K562 (cell line): ENCODE data around the gene DPF1. TPM values are rescaled to one million over a fixed set of nuclear protein-coding genes. Genes with fewer than 3 reads are reported as not detected.
A peak's percentile ranks its signal among the peaks of the same experiment; 100 is the strongest.

ENCODE experiments used
- ATAC-seq: fragments of 200-7000 bp; cut with Tn5 transposase; 3 replicates; pipeline ENCODE4 v1.9.1; 2020; ENCODE audit warnings: moderate library complexity
- BruUV-seq: library from RNA; stranded (reverse); fragments of 400-500 nt; replicated peaks from 2 replicates; lab custom pipeline; 2021; lab: Mats Ljungman, UMichigan
- CTCF ChIA-PET: fragments of 300-600 bp; formaldehyde crosslinking; extraction: SDS; loops from one replicate; lab custom pipeline; 2021; ENCODE audit warnings: low intra/inter-chr PET ratio; lab: Yijun Ruan, JAX
- POLR2A ChIA-PET: fragments of 300-600, 350-650 bp; sonication (Branson Sonifier 250); formaldehyde crosslinking; extraction: SDS; loops from one replicate; lab custom pipeline; 2021; ENCODE audit warnings: antibody characterized with exemption, inconsistent platforms; lab: Yijun Ruan, JAX
- DNase-seq, 4 experiments: peaks; one replicate each; pipeline versions ENCODE4 v3.0.0 to v3.0.0-alpha.2; 2011 to 2018; ENCODE audit warnings: low spot score in 3 of 4, mixed read lengths in 3 of 4; ENCODE audit errors: extremely low read depth in 1 of 4
- FAIRE-seq: peaks from 2 replicates; lab custom pipeline; 2011; peaks lifted over from hg19 to GRCh38; lab: Jason Lieb, UNC
- H2AFZ ChIP-seq: 2 replicates; pipeline ENCODE4 v1.6.0; 2011; ENCODE audit warnings: low read depth, low read length, control low read depth, inconsistent platforms
- H3K27ac ChIP-seq: fragments of 200-600 bp; 3 replicates; pipeline ENCODE4 v1.8.0; 2011; ENCODE audit warnings: low read depth, mild to moderate bottlenecking, control low read depth, inconsistent platforms, low read length, moderate library complexity, mixed read lengths; ENCODE audit errors: extremely low read depth
- H3K27me3 ChIP-seq, 2 experiments: fragments of 300-600 bp in 1 of 2; 2 replicates in 1 of 2; 3 replicates in 1 of 2; pipeline versions ENCODE4 v1.6.0 to v1.8.0; 2011; ENCODE audit warnings: inconsistent platforms in 2 of 2, low read length in 2 of 2, mild to moderate bottlenecking in 1 of 2, mixed read lengths in 1 of 2, moderate library complexity in 1 of 2; ENCODE audit not compliant: control insufficient read depth in 2 of 2, insufficient read depth in 2 of 2
- H3K36me3 ChIP-seq: fragments of 300-600 bp; 3 replicates; pipeline ENCODE4 v1.8.0; 2011; ENCODE audit warnings: mild to moderate bottlenecking, low read length, inconsistent platforms; ENCODE audit not compliant: control insufficient read depth, insufficient read depth
- H3K4me1 ChIP-seq, 2 experiments: fragments of 200-600 bp in 1 of 2; replicated peaks in 1 of 2; 2 replicates in 1 of 2; 3 replicates in 1 of 2; pipeline versions ENCODE4 v1.5.1 to v1.8.0; 2011; ENCODE audit warnings: inconsistent platforms in 2 of 2, low read length in 2 of 2, mild to moderate bottlenecking in 1 of 2, mixed read lengths in 1 of 2, moderate library complexity in 1 of 2; ENCODE audit not compliant: control insufficient read depth in 2 of 2, insufficient read depth in 2 of 2
- H3K4me2 ChIP-seq: 2 replicates; pipeline ENCODE4 v1.6.1; 2011; ENCODE audit warnings: low read length, control low read depth, inconsistent platforms, mixed read lengths; ENCODE audit not compliant: insufficient read depth
- H3K4me3 ChIP-seq: fragments of 200-600 bp; sonication (generic), shearing (Covaris generic); 2 replicates; pipeline ENCODE4 v1.5.1; 2016; ENCODE audit warnings: control low read depth, inconsistent platforms
- H3K79me2 ChIP-seq: fragments of 200-600 bp; 3 replicates; pipeline ENCODE4 v1.8.0; 2011; ENCODE audit warnings: low read length, inconsistent platforms; ENCODE audit not compliant: control insufficient read depth, insufficient read depth
- H3K9ac ChIP-seq, 2 experiments: 2 replicates each; pipeline versions ENCODE4 v1.6.0 to v1.6.1; 2011; ENCODE audit warnings: low read depth in 2 of 2, low read length in 2 of 2, control low read depth in 1 of 2, inconsistent platforms in 1 of 2, mild to moderate bottlenecking in 1 of 2, mixed read lengths in 1 of 2; ENCODE audit not compliant: insufficient read depth in 1 of 2
- H3K9me1 ChIP-seq: one replicate; pipeline ENCODE4 v1.6.0; 2011; ENCODE audit warnings: inconsistent platforms, mild to moderate bottlenecking, low read length, moderate library complexity; ENCODE audit not compliant: control insufficient read depth, insufficient read depth
- H3K9me3 ChIP-seq: replicated peaks from 2 replicates; pipeline ENCODE4 v1.5.1; 2011; ENCODE audit warnings: low read depth, low read length, inconsistent platforms; ENCODE audit not compliant: control insufficient read depth, insufficient read depth
- H4K20me1 ChIP-seq: replicated peaks from 2 replicates; pipeline ENCODE4 v1.6.1; 2011; ENCODE audit warnings: low read length, inconsistent platforms, mixed read lengths; ENCODE audit not compliant: control insufficient read depth, insufficient read depth
- BCOR ChIP-seq: fragments of 450-650 bp; IDR thresholded peaks from 2 replicates; pipeline ENCODE4 v1.6.1; 2016
- EGR1 ChIP-seq: fragments of 450-650 bp; conservative IDR thresholded peaks from 2 replicates; pipeline ENCODE4 v1.6.1; 2017; ENCODE audit warnings: mild to moderate bottlenecking
- HDAC2 ChIP-seq: fragments of 450-650 bp; IDR thresholded peaks from 2 replicates; pipeline ENCODE4 v1.6.1; 2016; ENCODE audit warnings: mild to moderate bottlenecking
- KDM1A ChIP-seq, 2 experiments: fragments of 450-650 bp; IDR thresholded peaks; 2 replicates each; pipeline ENCODE4 v1.6.1; 2016; ENCODE audit warnings: mild to moderate bottlenecking in 2 of 2
- MEF2A ChIP-seq: IDR thresholded peaks from 2 replicates; pipeline ENCODE4 v1.6.1; 2011; ENCODE audit warnings: low read depth, mild to moderate bottlenecking, low read length, moderate library complexity; ENCODE audit not compliant: control insufficient read depth
- MXI1 ChIP-seq: IDR thresholded peaks from 2 replicates; pipeline ENCODE4 v1.6.1; 2011; ENCODE audit warnings: low read depth, mild to moderate bottlenecking, improper control_type of control experiment, low read length
- RBM25 ChIP-seq: fragments of 200-400 bp; formaldehyde crosslinking; IDR thresholded peaks from 2 replicates; pipeline ENCODE4 v1.6.1; 2018; ENCODE audit warnings: low read length, low read depth, moderate library complexity; ENCODE audit not compliant: severe bottlenecking
- SMARCA5 ChIP-seq: fragments of 450-650 bp; IDR thresholded peaks from 2 replicates; pipeline ENCODE4 v1.6.1; 2016
- SRSF9 ChIP-seq: fragments of 200-400 bp; formaldehyde crosslinking; IDR thresholded peaks from 2 replicates; pipeline ENCODE4 v1.6.1; 2017; ENCODE audit warnings: low read depth, low read length, borderline replicate concordance
- ZBTB33 ChIP-seq: sonication (generic); formaldehyde crosslinking; IDR thresholded peaks from 2 replicates; pipeline ENCODE4 v1.8.1; 2023; ENCODE audit warnings: mild to moderate bottlenecking, missing genetic modification reagents
- ZFP36 ChIP-seq: fragments of 150-350 bp; IDR thresholded peaks from 2 replicates; pipeline ENCODE4 v1.6.1; 2018; ENCODE audit warnings: low read length, low read depth; ENCODE audit not compliant: partially characterized antibody
- ZNF354B ChIP-seq: fragments of 250-450 bp; sonication (Bioruptor Pico); IDR thresholded peaks from 2 replicates; pipeline ENCODE4 v1.4.0; 2020
- ZNF436 ChIP-seq: fragments of 250-450, 450-650 bp; sonication (Bioruptor Pico); formaldehyde crosslinking; IDR thresholded peaks from 2 replicates; pipeline ENCODE4 v1.7.0; 2020; ENCODE audit warnings: mild to moderate bottlenecking
- WGBS: fragments of 100-300 bp; shearing (Covaris generic); methylation state at CpG from one replicate; pipeline ENCODE4 v1.1.6; 2016; ENCODE audit warnings: low coverage, mixed read lengths; ENCODE audit not compliant: insufficient coverage; ENCODE audit errors: missing lambda C conversion rate; 5-methylcytosine and 5-hydroxymethylcytosine counted together
- in situ Hi-C: fragments of 300-500 bp; cut with MboI; formaldehyde crosslinking; loops from 4 replicates; pipeline ENCODE4 v1.15.0; 2018; ENCODE audit warnings: inconsistent platforms, mixed read lengths
- intact Hi-C: fragments of 100-400 bp; cut with micrococcal nuclease; formaldehyde crosslinking; loops from 2 replicates; pipeline ENCODE4 v1.14.2; 2022
- polyA plus RNA-seq, 8 experiments: library from polyadenylated mRNA; depleted of rRNA in 4 of 8; stranded (reverse) in 5 of 8; unstranded in 3 of 8; fragments of >200 nt; fragmentation: Nextera tagmentation in 2 of 8; fragmentation: Illumina TruSeq in 1 of 8; extraction: Ambion mirVana in 2 of 8; extraction: Trizol in 1 of 8; gene quantifications; 2 replicates each; pipeline versions ENCODE4 v1.2.1 to v1.2.3, GENCODE V29; 2011 to 2014; ENCODE audit warnings: inconsistent platforms in 1 of 8, missing spikeins in 1 of 8
- total RNA-seq, 7 experiments: library from RNA; depleted of rRNA in 6 of 7; stranded (reverse); fragments of >200 nt in 6 of 7; fragmentation: Illumina TruSeq in 2 of 7; extraction: Trizol in 2 of 7; gene quantifications; 2 replicates each; pipeline versions ENCODE4 v1.2.1 to v1.2.3, GENCODE V29; 2011 to 2021; ENCODE audit warnings: low replicate concordance in 1 of 7

DPF1 gene
- total and polyA plus RNA-seq, 9 of the 15 experiments (the other 6 are each of a cell fraction or from before 2014, with no cell fraction given) = 0.10 to 5.7 (median 3.1) TPM

- Histone ChIP-seq H3K36me3 (no peaks in the 10 kb centered on the region), H4K20me1 (no peaks in the 10 kb centered on the region), H2AFZ (peak overlapping the region; percentile 70), H3K9me1 (no peaks in the 10 kb centered on the region)
- ChIA-PET POLR2A (no interaction called here), CTCF (no interaction called here)
- TF ChIP-seq KDM1A (IDR thresholded peaks at IDR 0.05) = peak; percentile 47 to 52; a peak in 2 of 4 replicates
- TF ChIP-seq EGR1 = peak; percentile 49
- TF ChIP-seq BCOR = peak; percentile 86
- no peak for TF ChIP-seq MEF2A
- no peak for TF ChIP-seq MXI1
- TF ChIP-seq ZNF436 (CRISPR knock-in tag) = peak; percentile 76
- TF ChIP-seq RBM25 = peak; percentile 45
- 0 out of 2 replicates have a peak, but pooled peaks have one; percentile 27 for TF ChIP-seq SMARCA5
- TF ChIP-seq HDAC2 = 0 out of 2 replicates have a peak, but pooled peaks have one; percentile 45
- peak; percentile 93 for TF ChIP-seq ZFP36
- TF ChIP-seq ZNF354B (CRISPR knock-in tag) = no peak
- no peak; the same call in 1 of the 2 replicates for TF ChIP-seq ZBTB33 (CRISPR knock-in tag)
- TF ChIP-seq SRSF9 = no peak
- TF ChIP-seq, all 486 proteins: peak for 8
- intact Hi-C loops = no loop called here
- 78% methylated on average over 21 of the region's 34 CpGs for WGBS
- FAIRE-seq (no peak), ATAC-seq (no peak; the same call in 2 of the 3 replicates), DNase-seq (peak in 2 of 4 experiments; percentile 43 to 52)
- BruUV-seq = no TSS peak
- no peak overlapping the region for H3K27ac ChIP-seq
- no peaks in the 10 kb centered on the region for H3K27me3 ChIP-seq
- H3K4me1 ChIP-seq = peaks cover 27 to 36% of the 10 kb centered on the region in 2 experiments; a peak in 4 of 5 replicates
- no peak overlapping the region for H3K4me2 ChIP-seq
- H3K9me3 ChIP-seq = no peaks in the 10 kb centered on the region
- H3K9ac ChIP-seq = peak overlapping the region in 1 of 2 experiments; percentile 19; a peak in 1 of 4 replicates
- in situ Hi-C loops = no loop called here
- H3K79me2 ChIP-seq = no peaks in the 10 kb centered on the region
- H3K4me3 ChIP-seq = no peak overlapping the region
These were observed 39.9 kb upstream of the DPF1 start for GRCh38 chr19:38263689-38264485.
